Motor neuron (in vitro differentiated cells): Measurements from ENCODE around the gene CHRM5. TPM values are rescaled to one million over a fixed set of nuclear protein-coding genes. Genes with fewer than 3 reads are reported as not detected.

Source experiments
- ATAC-seq, 8 experiments: fragments of 200-7000 bp; cut with Tn5 transposase; replicated peaks in 6 of 8; 2 replicates each; pipeline ENCODE4 v1.8.0; 2021; ENCODE audit warnings: mild to moderate bottlenecking in 8 of 8, moderate library complexity in 8 of 8
- H3K27ac ChIP-seq, 2 donors: fragments of 250-450 bp; sonication (Bioruptor Pico); 2 replicates each; pipeline ENCODE4 v1.9.0; 2021; ENCODE audit warnings: antibody characterized with exemption in 2 of 2, mild to moderate bottlenecking in 2 of 2, moderate library complexity in 1 of 2
- H3K4me1 ChIP-seq, 2 donors: fragments of 250-450 bp; sonication (Bioruptor Pico); replicated peaks in 1 of 2; 2 replicates each; pipeline ENCODE4 v1.6.1; 2021; ENCODE audit warnings: antibody characterized with exemption in 2 of 2, mild to moderate bottlenecking in 2 of 2, moderate library complexity in 1 of 2
- H3K4me3 ChIP-seq, 5 donors: fragments of 250-450 bp; sonication (Bioruptor Pico); 2 replicates each; pipeline ENCODE4 v1.9.0; 2021; ENCODE audit warnings: antibody characterized with exemption in 5 of 5, mild to moderate bottlenecking in 5 of 5, moderate library complexity in 4 of 5
- WGBS, 10 experiments: fragments of 450-650 bp; shearing (Covaris generic); methylation state at CpG; one replicate each; pipeline ENCODE4 v1.0.0; 2022; 5-methylcytosine and 5-hydroxymethylcytosine counted together
- in situ Hi-C, 9 experiments: fragments of 400-800 bp; cut with MboI; loops; one replicate each; pipeline ENCODE4 v1.15.0; 2021; ENCODE audit warnings: low sequenced_read_pairs in 9 of 9, low pct_unique_long_range_greater_than_20kb in 2 of 9; ENCODE audit not compliant: unreplicated experiment in 9 of 9
- total RNA-seq, 8 experiments: library from RNA; unstranded; fragments of 300-600 nt; gene quantifications; 2 replicates each; pipeline versions ENCODE4 v1.2.3 to v1.2.4, GENCODE V29; 2022

The CHRM5 gene
- total RNA-seq, 8 experiments from 2014 or later, result 0.05 to 1.4 (median 0.46) TPM

GRCh38 chr15:33963831-33964664 lies 4.2 kb upstream of the CHRM5 start:
- in situ Hi-C loops, result loop anchor here in 2 of 9 experiments (25.0 kb wide), 1 partner anchor 227 kb away; no protein-coding TSS in a partner anchor
- ATAC-seq, result peak in 3 of 8 experiments; percentile 71 to 74 (median 72)
- WGBS, 10 experiments, result 37 to 92% (median 66%) methylated on average over 2 to 8 of the region's 8 CpGs
- Histone ChIP-seq H3K4me3 (no peak overlapping the region), H3K27ac (no peak overlapping the region), H3K4me1 (peaks cover 4 to 13% of the 10 kb centered on the region in 2 donors)

DNA sequence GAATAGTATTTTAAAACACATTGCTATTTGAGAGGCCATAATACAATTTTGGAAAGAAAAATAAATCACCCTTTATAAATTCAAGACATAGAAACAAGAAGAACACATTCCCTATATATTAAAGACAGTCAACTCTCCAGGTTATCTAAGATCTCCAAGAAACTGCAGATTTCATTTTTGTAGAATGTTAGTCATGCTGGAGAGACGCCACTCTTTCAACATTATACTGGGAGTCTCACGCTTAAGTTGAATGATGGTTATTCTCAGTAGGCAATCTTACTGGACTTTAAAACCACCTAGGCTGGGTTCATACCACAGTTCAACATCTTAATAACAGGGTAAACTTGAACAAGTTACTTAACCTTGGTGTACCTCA lies 3.6 kb upstream of the CHRM5 start:
- in situ Hi-C loops, result loop anchor here in 2 of 9 experiments (25.0 kb wide), 1 partner anchor 227 kb away; no protein-coding TSS in a partner anchor
- Histone ChIP-seq H3K4me1 (peaks cover 4 to 12% of the 10 kb centered on the region in 2 donors), H3K27ac (no peak overlapping the region), H3K4me3 (no peak overlapping the region)
- no peak for ATAC-seq
- 83 to 100% (median 100%) methylated on average over 1 to 2 of the region's 2 CpGs; no CpG with 5 or more reads in 1 of the 10 experiments for WGBS, 10 experiments

- no peak for ATAC-seq
- WGBS, 10 experiments, result 10 to 90% (median 77%) methylated on average over 1 to 3 of the region's 3 CpGs; no CpG with 5 or more reads in 1 of the 10 experiments
- Histone ChIP-seq H3K4me3 (no peak overlapping the region), H3K4me1 (peaks cover 0 to 3% of the 10 kb centered on the region in 2 donors), H3K27ac (no peak overlapping the region)
- in situ Hi-C loops, result loop anchor here in 2 of 9 experiments (25.0 kb wide), 1 partner anchor 232 kb away; no protein-coding TSS in a partner anchor
These were observed 524 bp downstream of the CHRM5 start for GRCh38 chr15:33968821-33969220.

DNA sequence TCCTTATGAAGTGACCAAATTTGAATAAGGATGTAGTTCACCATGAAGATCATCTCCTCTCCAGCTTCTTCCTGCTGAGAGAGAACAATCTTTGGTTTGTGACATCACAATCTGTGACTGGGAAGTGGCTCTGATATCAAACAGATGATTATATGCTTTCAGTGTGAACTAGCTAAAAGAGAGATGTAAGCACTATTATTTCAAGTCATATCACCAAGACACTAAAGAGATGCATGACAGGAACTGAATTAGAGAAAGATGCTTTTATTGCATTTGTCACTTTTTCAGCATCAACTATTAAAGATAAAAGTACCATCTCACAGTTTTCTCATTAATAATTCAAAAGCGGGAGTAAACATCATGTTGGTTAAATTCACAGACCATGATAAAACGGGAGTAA lies 3.5 kb downstream of the CHRM5 start:
- no peak for ATAC-seq
- WGBS, 10 experiments, result 63 to 100% (median 90%) methylated on average over 1 to 2 of the region's 2 CpGs; no CpG with 5 or more reads in 1 of the 10 experiments
- peaks cover 0 to 3% of the 10 kb centered on the region in 2 donors for H3K4me1 ChIP-seq
- in situ Hi-C loops, result loop anchor here in 2 of 9 experiments (25.0 kb wide), 1 partner anchor 235 kb away; no protein-coding TSS in a partner anchor
- no peak overlapping the region for H3K27ac ChIP-seq
- no peak overlapping the region for H3K4me3 ChIP-seq

DNA sequence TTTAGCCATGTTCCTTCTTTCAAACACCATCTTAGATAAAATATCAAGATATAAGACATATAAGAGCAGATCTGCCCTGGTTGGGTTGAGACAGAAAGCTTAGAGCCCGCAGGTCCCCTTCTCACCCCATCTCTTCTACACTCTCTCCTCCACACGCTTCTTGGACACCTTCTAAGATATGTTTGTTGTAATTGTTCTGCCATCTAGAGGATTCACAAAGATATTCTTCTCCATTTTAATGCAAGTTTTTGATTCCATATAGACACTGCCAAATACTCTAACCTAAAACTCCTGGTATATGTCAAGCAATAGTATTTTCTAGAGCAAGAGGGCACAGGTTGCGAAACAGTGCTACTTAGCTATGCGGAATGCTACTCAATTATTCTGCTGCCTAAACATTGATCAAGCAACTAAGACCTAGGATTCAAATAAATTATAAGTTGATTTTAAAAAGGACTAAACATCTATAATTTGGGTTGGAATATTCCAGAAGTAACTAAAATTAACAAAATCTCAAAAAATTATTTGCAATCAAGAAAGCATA lies 6.8 kb downstream of the CHRM5 start:
- ATAC-seq, result no peak

DNA sequence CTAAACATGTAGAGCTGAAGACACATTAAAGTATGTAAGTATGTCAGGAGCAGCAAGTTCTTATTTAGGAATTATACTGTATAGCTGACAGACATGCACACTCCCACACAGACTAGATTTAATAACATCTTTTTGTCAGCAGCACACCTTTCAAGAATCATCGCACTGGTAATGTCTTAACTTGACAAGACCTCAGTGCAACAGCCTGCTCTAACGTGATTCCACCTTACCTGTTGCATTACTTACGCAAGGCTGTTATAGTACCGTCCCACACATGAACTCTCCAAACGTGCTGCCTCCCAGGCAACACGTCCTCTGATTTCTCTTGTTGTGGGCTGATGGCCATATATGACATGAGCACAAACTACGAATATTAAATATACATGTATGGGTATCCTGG lies 11.9 kb downstream of the CHRM5 start:
- 42 to 95% (median 64%) methylated on average over 1 to 5 of the region's 7 CpGs; no CpG with 5 or more reads in 3 of the 10 experiments for WGBS, 10 experiments
- no peak overlapping the region for H3K27ac ChIP-seq
- no peak for ATAC-seq
- H3K4me3 ChIP-seq, result no peak overlapping the region
- in situ Hi-C loops, result loop anchor here in 2 of 9 experiments (25.0 kb wide), 1 partner anchor 243 kb away; no protein-coding TSS in a partner anchor
- H3K4me1 ChIP-seq, result no peaks in the 10 kb centered on the region

More for the DNA sequence above, 6.8 kb downstream of the CHRM5 start:
- no peak overlapping the region for H3K4me3 ChIP-seq
- H3K4me1 ChIP-seq, result no peaks in the 10 kb centered on the region
- H3K27ac ChIP-seq, result no peak overlapping the region
- WGBS, 10 experiments, result 74 to 100% (median 100%) methylated on average over 2 to 4 of the region's 4 CpGs
- in situ Hi-C loops, result loop anchor here in 2 of 9 experiments (25.0 kb wide), 1 partner anchor 238 kb away; no protein-coding TSS in a partner anchor

GRCh38 chr15:33982516-33982915 lies 14.2 kb downstream of the CHRM5 start:
- no peak for ATAC-seq
- 50 to 100% (median 84%) methylated on average over 1 of the region's 1 CpG for WGBS, 10 experiments
- no peaks in the 10 kb centered on the region for H3K4me1 ChIP-seq
- H3K27ac ChIP-seq, result no peak overlapping the region
- in situ Hi-C loops, result loop anchor here in 2 of 9 experiments (25.0 kb wide), 1 partner anchor 245 kb away; no protein-coding TSS in a partner anchor
- H3K4me3 ChIP-seq, result no peak overlapping the region

DNA sequence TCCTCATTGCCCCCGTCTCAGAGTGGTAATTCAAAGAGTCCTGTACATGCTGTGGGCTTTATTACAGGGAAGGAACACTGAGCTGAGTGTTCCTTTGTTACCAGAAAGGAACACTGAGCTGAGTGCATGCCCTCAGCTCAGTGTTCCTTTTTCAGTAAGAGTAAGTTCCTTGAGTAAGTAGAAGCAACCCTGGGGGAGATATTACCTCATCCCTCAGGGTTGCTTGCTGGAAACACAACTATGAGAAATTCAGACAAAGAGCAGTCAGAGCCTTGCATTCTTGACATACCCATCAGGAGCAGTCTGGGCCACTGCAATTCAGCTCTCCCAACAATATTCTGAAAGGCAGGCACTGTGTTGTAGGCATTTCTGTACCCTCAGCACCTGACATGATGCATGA lies 17.0 kb downstream of the CHRM5 start:
- WGBS, 10 experiments, result 13 to 100% (median 86%) methylated on average over 1 of the region's 1 CpG; no CpG with 5 or more reads in 7 of the 10 experiments
- Histone ChIP-seq H3K27ac (no peak overlapping the region), H3K4me1 (no peaks in the 10 kb centered on the region), H3K4me3 (no peak overlapping the region)
- in situ Hi-C loops, result loop anchor here in 2 of 9 experiments (25.0 kb wide), 1 partner anchor 248 kb away; no protein-coding TSS in a partner anchor
- peak in 6 of 8 experiments; percentile 41 to 83 (median 52) for ATAC-seq

DNA sequence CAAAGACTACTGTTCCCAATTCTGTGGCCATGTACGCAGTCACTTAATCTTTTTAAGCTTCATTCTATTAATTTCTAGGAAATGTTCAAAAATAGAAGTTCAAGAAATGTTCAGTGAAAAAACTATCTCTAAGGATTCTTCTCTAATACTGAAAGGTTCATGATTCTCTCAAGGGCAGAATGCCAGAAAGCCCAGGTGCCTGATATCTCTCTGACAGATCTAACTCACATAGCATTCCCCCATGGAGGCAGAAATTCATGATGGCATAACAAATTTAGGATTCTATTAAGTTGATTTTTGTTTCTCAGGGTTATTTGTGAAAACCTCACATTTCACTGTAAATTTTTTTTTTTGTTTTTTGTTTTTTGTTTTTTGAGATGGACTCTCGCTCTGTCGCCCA lies 17.5 kb downstream of the CHRM5 start:
- H3K4me1 ChIP-seq, result no peaks in the 10 kb centered on the region
- H3K27ac ChIP-seq, result no peak overlapping the region
- no peak for ATAC-seq
- H3K4me3 ChIP-seq, result no peak overlapping the region
- in situ Hi-C loops, result loop anchor here in 2 of 9 experiments (25.0 kb wide), 1 partner anchor 248 kb away; no protein-coding TSS in a partner anchor
- 0 to 100% (median 0%) methylated on average over 1 to 3 of the region's 3 CpGs; no CpG with 5 or more reads in 4 of the 10 experiments for WGBS, 10 experiments

- Histone ChIP-seq H3K27ac (no peak overlapping the region), H3K4me1 (no peaks in the 10 kb centered on the region), H3K4me3 (no peak overlapping the region)
- in situ Hi-C loops, result loop anchor here in 2 of 9 experiments (25.0 kb wide), 1 partner anchor 250 kb away; no protein-coding TSS in a partner anchor
- ATAC-seq, result no peak
- WGBS, 10 experiments, result 86 to 100% (median 100%) methylated on average over 1 to 3 of the region's 3 CpGs; no CpG with 5 or more reads in 3 of the 10 experiments
These were observed 19.1 kb downstream of the CHRM5 start for GRCh38 chr15:33987444-33987843.

- no peak for ATAC-seq
These were observed 20.1 kb downstream of the CHRM5 start for GRCh38 chr15:33988384-33988783.

GRCh38 chr15:33994005-33994615 lies 25.8 kb downstream of the CHRM5 start:
- Histone ChIP-seq H3K4me3 (no peak overlapping the region), H3K27ac (no peak overlapping the region), H3K4me1 (no peaks in the 10 kb centered on the region)
- in situ Hi-C loops, result loop anchor here in 2 of 9 experiments (25.0 kb wide), 1 partner anchor 257 kb away; no protein-coding TSS in a partner anchor
- ATAC-seq, result peak in 3 of 8 experiments; percentile 69 to 93 (median 83)
- WGBS, 10 experiments, result 19 to 100% (median 89%) methylated on average over 1 to 5 of the region's 9 CpGs

More at GRCh38 chr15:33988384-33988783, 20.1 kb downstream of the CHRM5 start:
- no peak overlapping the region for H3K4me3 ChIP-seq
- WGBS, 10 experiments, result 62 to 100% (median 93%) methylated on average over 1 to 4 of the region's 4 CpGs; no CpG with 5 or more reads in 1 of the 10 experiments
- no peak overlapping the region for H3K27ac ChIP-seq
- in situ Hi-C loops, result loop anchor here in 2 of 9 experiments (25.0 kb wide), 1 partner anchor 251 kb away; no protein-coding TSS in a partner anchor
- no peaks in the 10 kb centered on the region for H3K4me1 ChIP-seq
